Limb (tissue), 2 donors: ENCODE measurements around the gene BNC2.

Experiments
- DNase-seq, 2 donors: peaks; one replicate each; pipeline ENCODE4 v3.0.0-alpha.2; 2016; ENCODE audit errors: extremely low spot score in 2 of 2

Gene BNC2

DNA sequence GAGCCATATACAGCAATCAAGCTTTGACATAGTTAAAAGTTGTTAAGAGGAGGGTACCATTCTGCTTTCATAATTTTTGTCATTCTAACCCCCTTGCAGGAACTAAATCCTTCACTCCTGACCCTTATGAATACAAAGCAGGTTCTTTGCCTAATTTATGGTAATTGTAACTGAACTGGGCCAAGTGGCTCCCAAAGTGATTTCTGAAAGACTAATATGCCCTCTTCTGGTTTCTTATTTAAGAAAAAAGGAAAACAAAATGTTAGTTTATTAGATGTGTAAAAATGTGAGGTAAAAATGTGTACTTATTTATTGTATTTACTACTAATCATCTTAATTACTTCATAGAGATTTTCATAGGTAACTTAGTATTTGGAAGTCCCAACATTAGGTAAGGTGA, 268.5 kb downstream of the BNC2 start:
- no peak for DNase-seq

DNA sequence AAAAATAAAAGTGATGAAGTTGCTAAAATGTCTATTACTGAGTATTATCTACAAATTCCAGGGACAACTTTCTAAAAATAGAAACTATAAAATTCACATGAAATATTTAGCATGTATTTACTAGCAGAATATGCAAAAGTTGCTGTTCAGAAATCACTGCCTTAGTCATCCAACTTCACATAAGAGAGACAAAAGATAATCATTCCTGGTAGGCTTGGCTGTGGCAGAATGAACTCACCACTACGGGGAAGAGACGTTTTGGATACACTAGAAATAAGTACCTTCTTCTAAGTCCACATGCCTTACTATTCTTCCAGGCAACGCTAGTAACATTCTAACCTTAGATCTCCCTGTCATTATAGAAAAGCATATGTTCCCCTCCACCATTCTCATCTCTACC, 272.2 kb downstream of the BNC2 start:
- DNase-seq: no peak

DNA sequence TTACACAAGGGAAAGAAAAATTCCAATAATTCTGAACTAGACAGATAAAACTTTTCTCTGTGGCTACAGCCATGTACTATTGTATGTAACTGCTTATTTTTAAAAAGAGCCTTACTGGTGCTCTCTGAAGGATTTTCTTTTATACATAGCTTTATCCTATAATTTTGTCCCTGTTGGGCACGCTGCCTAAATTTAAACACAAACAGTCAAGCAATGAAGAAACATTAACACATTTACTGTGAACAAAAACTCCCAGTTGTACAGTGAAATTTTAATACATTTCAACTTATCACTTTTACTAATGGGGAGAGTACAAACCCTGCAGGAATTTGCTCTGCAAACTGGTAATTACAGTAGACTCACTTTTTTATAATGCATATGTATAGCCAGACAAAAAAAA, 273.3 kb downstream of the BNC2 start:
- no peak for DNase-seq

DNA sequence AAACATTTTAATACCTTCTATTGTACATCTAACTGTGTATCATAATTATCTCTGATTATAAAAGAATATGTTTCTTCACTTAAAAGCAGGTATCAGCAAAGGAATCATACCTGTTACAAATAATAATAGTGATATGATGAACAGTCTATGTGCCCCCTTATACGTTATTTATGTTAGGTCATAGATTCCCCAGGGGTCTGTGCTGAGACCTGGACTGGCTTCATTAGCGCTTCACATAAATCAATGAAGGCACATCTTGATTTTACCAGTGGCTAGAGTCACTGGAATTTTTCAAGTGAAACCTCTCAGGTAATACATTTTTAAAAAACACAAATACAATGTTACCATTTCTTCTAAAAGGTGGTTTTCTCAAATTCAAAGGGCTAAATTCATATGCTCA, 275.2 kb downstream of the BNC2 start:
- no peak for DNase-seq

DNA sequence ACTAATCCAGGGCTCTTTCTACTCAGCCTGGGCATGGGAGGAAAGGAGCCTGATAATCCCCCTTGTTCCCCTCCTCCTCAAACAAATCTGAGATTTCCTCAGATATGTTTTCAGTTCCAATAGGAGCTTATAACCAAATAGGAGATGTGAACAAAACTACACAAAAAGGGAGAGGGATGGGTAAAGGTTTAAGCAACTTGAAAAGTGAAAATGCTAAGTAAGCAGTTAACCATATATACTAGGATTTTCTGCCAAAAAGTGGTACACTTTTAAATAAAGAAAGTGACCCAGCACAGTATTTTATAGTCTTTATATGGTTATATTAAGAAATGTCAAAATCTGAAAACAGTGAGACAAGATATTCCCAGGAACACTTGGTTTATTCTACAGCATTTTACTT, 275.7 kb downstream of the BNC2 start:
- DNase-seq: no peak

DNA sequence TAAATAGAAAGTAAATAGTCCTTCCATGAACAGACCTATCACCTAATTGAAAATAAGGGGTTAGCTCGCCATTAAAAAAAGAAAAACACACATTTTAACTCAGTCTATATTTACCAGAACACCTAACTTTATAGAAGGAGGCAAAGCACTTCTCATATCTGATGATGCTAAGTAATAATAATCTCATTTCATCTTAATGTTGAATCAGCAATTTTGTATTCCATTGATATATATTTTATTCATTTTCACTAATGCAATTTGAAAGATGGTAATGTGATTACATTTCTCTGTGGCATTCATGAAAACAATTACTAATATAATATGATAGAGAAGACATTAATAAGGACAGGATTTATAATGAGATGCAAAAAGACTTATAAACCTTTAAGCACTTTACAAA, 276.7 kb downstream of the BNC2 start:
- no peak for DNase-seq

DNA sequence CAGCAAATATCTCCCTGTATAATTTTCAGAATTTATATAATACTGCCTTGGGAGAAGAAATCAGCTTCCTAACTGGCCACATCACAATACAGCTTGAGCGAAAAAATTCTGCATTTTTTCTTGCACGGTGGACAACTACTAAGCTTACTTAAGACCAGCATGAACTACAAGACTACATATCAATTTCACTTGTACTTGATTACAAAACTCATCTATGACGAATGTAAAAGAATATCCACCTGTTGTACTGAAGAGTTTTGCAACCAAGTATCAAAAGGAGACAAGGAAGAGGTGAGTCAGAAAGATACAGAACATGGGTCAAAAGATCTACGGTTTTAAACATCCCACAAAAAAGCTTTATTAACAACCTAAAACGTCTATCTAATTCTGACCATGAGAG, 279.4 kb downstream of the BNC2 start:
- no peak for DNase-seq

DNA sequence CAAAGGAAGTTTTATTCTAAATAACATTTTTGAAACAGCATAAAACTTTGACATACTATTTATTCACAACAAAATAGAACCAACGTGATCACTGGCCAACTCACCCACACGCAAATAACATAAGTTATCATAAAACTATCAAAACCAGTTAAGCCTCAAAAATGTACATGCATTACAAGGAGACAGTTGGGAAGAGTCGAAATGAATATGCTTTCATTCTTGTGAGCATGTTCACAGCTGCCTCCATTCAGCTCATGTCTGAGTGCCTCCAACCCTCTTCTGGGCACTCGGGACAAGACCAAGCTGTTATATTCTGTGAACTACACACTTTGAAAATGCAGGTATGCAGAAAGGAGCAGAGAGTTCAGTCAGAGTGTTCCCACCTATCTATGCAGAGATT, 284.9 kb downstream of the BNC2 start:
- no peak for DNase-seq

DNA sequence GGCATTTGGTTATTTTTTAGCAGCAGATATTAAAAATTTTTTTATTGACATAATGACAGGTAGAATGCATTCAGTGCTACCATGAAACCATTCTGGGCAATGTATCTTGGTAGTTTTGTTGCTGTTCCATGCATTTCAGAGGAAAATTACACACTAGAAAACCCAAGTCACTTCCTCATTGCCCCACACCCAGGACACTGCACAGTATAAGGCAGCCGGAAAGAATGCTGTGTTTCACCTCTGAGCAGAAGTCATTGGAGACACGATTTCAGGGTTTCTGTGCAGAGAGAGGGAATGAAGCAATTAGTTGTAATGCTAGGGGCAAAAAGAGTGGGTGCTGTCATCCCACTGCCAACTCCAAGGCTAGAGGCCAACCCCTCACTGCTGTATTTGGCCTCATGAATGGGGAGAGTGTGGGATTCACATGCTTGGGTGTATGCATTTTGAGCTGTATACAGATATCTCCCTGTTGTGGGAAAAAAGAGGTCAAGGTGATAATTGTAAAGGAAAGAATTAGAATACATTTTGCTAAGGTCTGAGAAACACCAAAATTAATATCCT, 290.5 kb downstream of the BNC2 start:
- no peak for DNase-seq

DNA sequence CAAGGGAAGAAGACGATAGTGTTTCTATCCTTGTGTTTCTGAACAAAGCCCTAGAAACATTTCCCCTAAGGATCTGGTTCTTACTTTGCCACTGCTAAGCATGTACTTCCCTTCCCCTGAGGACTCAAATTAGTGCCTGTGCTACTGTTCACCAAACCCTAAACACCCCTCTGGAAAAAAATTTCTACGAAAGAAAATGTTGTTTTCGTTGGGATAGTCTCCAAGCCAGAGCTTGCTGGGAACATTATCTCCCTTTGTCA, 294.6 kb downstream of the BNC2 start:
- no peak for DNase-seq

DNA sequence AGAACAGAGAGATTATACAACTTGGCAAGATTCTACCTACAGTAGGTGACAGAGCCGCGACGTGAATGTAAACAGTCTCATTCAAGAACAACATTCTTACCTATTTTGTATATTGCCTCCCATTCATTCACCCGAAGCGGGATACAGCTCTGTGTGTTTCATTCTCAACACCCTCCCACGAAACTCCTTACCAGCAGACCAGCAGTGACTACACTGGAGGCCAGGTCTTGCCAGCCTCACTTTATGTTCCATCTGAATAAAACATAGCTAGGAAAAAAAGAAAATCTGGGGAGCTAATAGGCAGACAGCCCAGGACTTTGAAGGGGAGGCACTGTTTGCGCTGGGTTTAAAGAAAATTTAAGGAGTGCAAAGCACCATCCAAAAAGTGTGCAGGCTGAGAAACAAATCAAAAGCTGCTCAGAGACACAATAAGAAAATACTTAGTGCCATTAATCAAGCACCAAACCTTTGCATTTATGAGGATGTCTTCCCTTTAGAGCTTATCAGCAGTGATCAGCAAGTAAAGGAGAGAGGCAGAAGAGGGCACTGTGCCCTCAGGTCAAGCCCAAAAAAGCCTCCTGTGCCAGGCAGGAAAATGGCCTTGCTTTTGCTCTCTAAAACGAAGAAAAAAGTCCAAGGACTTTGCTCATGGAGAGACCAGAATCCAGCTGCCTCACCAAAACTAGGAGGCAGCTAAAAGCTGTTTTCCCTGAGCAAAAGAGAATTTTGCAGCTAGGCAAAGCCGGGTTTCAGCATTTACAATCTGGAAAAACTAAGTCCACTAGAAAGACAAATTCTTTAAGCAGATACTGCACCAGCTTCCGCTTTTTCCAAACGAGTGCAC, 295.1 kb downstream of the BNC2 start:
- no peak for DNase-seq

DNA sequence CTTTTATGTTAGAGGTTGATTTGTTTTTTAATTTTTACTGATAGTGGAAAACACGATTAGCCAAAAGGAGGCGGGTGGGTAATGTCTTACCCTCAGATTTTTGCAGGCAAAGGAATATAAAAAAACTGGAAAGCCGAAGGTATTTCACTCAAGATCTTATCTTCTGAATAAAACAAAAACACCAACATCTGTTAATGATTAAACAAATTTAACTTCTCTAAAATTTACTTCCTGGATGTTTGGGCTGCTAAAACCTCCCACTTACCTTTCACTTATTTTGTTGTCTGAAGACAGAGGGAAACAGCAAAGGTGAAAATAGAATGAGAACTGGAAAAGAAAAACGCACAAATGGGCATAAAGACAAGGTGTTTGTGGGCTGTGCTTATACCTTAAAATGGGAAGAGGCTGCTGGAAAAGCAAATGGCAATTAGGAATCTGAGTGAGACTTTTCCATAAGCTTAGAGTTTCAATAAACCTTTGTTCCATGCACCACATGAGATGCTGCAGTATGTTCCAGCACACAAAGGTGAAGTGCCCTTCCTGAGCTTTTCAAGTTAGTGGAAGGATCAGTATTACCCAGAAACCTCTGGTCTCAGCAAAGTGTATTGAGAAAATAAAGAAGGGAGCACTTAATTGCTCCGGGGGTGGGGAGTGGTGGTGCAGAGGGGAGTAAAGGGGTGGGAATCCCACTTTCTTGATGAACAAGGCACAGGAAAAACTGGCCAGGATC, 298.3 kb downstream of the BNC2 start:
- no peak for DNase-seq

DNA sequence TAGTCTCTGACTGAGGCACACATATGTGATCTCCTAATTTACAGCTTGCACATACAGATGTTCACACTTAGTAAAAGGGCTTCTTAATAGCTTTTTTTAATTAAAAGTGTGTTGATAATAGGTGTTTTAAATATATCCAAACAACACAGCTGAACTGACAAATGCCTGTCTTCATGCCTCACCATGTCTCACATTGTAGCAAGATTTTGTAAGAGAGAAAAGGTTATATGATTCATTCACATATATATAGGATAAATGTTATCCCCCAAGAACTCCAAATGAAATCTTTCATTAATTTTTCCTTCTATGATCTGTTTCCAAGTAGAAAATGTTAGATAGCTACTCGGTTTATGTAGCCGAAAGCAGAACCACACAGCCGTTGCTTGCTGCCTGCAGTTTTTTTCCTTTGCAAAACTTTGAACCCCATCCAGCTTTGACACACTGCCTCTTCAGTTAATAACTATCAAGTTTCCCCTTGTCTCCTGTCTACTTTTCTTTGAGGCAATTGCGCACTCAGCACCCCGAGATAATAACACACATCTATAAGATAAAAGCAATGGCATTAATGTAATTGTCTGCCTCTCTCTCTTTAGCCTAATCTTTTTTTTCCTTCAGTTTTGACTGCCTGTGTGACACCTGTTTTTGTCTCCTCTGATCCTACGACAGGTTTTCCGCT, 299.2 kb downstream of the BNC2 start:
- no peak for DNase-seq

DNA sequence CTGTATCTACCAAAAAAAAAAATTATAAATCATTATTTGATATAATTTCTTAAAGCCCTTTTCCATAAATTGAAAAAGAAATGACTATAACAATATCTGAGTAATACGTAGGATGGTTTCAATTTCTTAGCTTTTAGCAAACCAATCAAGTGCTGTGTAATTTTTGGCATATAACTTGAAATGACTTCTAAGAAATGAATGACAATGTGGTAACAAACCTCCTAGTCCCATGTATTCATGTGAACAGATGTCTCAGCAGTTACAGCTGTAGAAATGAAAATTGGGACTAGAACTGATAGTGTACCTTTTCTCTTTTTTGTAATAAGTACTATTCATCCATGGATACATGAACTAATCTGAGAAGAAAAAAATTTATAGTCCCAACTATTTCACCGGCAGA, 307.0 kb downstream of the BNC2 start:
- no peak for DNase-seq

DNA sequence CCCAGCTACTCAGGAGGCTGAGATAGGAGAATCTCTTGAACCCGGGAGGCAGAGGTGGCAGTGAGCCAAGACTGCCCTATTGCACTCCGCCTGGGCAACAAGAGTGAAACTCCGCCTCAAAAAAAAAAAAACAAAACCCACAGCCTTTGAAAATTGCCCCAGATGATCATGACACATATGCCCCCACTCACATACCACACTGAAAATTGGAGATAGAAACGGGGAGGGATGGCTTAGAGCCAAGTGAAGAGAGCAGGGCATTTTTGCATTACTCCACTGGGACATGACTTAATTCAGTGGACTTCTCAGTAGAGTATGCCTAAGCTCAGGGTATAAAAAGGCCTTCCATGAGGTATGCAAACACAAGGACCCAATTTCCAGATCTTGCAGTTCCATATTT, 309.3 kb downstream of the BNC2 start:
- no peak for DNase-seq

DNA sequence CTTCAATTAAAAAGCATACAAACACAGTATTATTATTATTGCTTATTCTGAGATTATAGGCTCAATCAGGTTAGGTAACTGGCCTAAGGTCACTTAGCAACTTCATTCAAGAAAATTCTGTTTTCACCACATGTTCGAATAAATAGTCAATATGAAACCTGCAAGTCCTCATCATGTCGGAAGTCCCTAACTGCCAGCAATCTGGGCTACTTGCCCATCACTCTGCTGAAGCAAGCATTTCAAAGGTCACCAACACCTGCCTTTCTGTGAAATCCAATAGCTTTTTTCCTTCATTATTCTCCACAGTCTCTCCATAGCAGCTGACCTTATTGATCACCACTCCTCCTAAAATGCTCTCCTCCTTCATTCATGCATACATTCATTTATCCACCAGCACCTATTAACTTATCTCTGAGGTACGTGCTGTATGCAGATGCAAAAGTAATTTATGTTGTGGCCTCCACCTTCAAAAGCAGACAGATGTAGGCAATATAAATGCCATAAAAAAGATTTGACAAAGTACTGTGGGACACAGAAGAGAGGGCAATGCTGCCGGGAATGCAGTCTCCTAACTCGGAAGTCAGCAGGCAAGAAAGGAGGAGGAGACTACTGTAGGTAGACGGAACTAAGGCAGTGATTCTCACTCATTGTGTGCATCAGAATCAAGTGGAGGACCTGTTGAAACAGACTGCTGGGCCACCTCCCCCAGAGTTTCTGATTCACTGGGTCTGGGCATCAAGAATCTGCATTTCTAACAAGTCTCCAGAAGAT, 310.9 kb downstream of the BNC2 start:
- no peak for DNase-seq

DNA sequence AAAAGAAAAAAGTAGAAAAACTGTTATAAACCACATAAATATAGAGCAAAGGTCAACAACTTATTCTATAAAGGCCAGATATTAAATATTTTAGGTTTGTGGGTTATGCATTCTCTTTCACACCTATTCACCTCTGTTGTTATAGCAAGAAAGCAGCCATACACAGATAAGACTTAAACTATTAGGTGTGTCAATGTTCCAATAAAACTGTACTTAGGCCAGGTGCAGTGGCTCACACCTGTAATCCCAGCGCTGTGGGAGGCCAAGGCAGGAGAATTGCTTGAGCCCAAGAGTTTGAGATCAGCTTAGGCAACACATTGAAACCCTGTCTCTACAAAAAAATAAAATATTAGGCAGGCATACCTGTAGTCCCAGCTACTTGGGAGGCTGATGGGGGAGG, 314.7 kb downstream of the BNC2 start:
- no peak for DNase-seq

DNA sequence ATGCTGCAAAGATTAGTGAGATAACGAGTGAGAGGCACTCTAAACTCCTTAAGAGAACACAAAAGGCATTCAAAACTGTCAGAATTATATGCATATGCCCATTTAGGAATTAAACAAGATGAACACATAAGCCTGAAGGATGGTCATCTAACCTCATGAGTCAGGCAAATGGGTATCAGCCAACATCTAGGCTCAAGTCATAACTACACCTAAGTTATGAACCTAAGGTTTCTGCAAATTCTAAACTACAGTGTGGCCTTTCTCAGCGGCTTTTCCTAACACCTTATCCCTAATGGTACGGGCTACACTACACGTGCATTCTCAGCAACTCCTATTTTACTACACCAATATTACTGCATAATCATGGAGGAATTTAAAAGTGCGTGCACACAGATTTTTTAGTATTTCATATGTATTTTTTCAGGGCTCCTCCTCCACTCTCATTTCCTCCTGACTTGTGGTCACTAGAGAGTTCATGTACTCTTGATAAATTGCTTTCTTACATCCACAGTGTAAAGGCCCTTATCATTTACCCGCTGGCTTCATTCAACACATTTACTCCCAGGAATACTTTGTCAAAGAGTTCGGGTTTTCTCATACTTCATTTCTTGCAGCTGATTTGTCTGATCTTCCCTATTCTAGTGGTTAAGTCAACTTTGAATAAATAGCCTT, 316.5 kb downstream of the BNC2 start:
- no peak for DNase-seq

DNA sequence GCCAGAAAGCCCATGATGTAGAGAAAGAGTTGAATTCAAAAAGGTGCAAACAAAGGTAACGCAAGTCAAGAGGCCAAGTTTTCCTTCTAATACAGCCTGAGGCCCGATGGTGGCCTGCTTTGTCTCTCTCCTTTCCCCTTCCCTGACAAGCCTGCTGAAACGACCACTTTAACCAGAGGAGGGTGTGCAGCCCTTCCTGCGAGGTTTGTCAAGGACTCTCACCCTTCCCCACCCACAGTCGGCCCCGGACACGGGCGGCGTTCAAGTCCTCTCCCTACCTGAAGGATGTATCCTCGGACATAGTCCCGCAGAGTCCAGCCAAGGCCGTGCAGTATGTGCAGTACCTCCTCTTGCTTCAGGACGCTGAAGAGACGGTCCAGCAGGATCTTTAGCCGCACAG, 318.2 kb downstream of the BNC2 start:
- DNase-seq: no peak

DNA sequence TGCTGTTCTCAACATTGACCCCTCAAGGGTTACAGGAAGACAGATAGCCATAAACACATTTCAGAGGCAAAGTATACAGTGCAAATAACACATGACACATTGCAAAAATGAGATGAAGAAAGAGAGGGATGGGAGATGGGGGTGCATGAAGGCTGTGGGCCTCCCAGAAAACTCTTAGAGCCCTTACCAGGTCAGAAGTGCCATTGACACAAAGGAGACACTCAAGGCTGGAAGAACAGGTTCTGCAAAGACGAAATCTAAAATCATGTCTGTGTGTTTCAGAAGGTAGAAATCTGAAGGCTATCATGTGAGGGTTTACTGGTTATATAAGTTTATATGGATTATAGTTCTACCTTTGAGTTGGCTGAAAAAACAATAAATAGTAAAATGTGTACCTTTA, 318.8 kb downstream of the BNC2 start:
- no peak for DNase-seq

DNA sequence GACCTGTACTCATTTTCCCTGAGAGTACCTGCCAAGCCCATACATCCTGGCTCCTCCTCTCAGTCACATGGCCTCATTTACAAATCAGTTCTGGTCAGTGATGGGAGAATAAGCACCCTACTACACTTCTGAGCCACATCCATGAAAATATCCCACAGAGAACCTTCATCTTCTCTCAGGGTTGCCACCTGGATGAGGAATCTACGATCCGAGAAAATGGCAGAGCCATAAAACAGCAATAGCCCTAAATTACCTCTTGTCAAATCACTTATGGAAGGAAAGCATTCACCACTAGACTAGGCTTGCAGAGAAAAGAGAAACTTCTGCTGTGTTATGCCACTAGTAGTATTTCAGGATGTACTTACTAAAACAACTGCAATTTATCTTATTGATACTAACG, 324.8 kb downstream of the BNC2 start:
- no peak for DNase-seq
